Measurements from ENCODE around the gene FBXO3. TPM values are rescaled to one million over a fixed set of nuclear protein-coding genes. Genes with fewer than 3 reads are reported as not detected.

The FBXO3 gene
- total and polyA plus RNA-seq, 2 of the 13 experiments (the other 11 are each of a cell fraction or from before 2014, with no cell fraction given), result 20.4 to 27.6 TPM

GRCh38 chr11:33691066-33691864, 83.1 kb downstream of the FBXO3 start (continued):
- no peak for TF ChIP-seq HNF1A (IDR thresholded peaks at IDR 0.05; ENCODE audit: low read depth)
- TF ChIP-seq HNF1A (CRISPR knock-in tag; IDR thresholded peaks at IDR 0.05; ENCODE audit: borderline replicate concordance), result no peak
- no peak for TF ChIP-seq PLRG1 (conservative IDR thresholded peaks at IDR 0.05)
- no peak for TF ChIP-seq ZNF274 (CRISPR knock-in tag; IDR thresholded peaks at IDR 0.05)
- 0 out of 2 replicates have a peak, but pooled peaks have one; percentile 29 for TF ChIP-seq ZNF652 (CRISPR knock-in tag; IDR thresholded peaks at IDR 0.05; ENCODE audit: borderline replicate concordance, low read depth)
- TF ChIP-seq DMAP1 (CRISPR knock-in tag; IDR thresholded peaks at IDR 0.05), result peak; percentile 44; the same call in 1 of the 2 replicates
- 0 out of 2 replicates have a peak, but pooled peaks have one; percentile 42 for TF ChIP-seq ZNF790 (CRISPR knock-in tag; IDR thresholded peaks at IDR 0.05; ENCODE audit: borderline replicate concordance)
- peak; percentile 10; the same call in 1 of the 2 replicates for TF ChIP-seq STAG1 (CRISPR knock-in tag; IDR thresholded peaks at IDR 0.05)
- TF ChIP-seq RARA (CRISPR knock-in tag; IDR thresholded peaks at IDR 0.05), result peak; percentile 61
- TF ChIP-seq ZNF567 (CRISPR knock-in tag; IDR thresholded peaks at IDR 0.05; ENCODE audit: borderline replicate concordance), result no peak
- no peak for TF ChIP-seq SP2 (CRISPR knock-in tag; IDR thresholded peaks at IDR 0.05)
- no peak for TF ChIP-seq HMGXB4 (CRISPR knock-in tag; IDR thresholded peaks at IDR 0.05; ENCODE audit: borderline replicate concordance in 1 of 2, low read depth in 1 of 2)
- peak; percentile 24 for TF ChIP-seq NR2F6 (IDR thresholded peaks at IDR 0.05)
- peak; percentile 53; the same call in 1 of the 2 replicates for TF ChIP-seq NR2F6 (CRISPR knock-in tag; IDR thresholded peaks at IDR 0.05)
- TF ChIP-seq ZNF326 (CRISPR knock-in tag; IDR thresholded peaks at IDR 0.05; ENCODE audit: borderline replicate concordance), result no peak
- TF ChIP-seq ZSCAN21 (CRISPR knock-in tag; IDR thresholded peaks at IDR 0.05; ENCODE audit: borderline replicate concordance), result no peak
- TF ChIP-seq ZFP36L1 (CRISPR knock-in tag; IDR thresholded peaks at IDR 0.05), result 0 out of 2 replicates have a peak, but pooled peaks have one; percentile 45
- peak; percentile 59; the same call in 1 of the 2 replicates for TF ChIP-seq PATZ1 (CRISPR knock-in tag; IDR thresholded peaks at IDR 0.05)
- no peak for TF ChIP-seq RCOR2 (CRISPR knock-in tag; IDR thresholded peaks at IDR 0.05)
- TF ChIP-seq ZNF597 (CRISPR knock-in tag; IDR thresholded peaks at IDR 0.05), result no peak
- TF ChIP-seq MTA1 (CRISPR knock-in tag; IDR thresholded peaks at IDR 0.05; ENCODE audit: borderline replicate concordance), result no peak; the same call in 1 of the 2 replicates

Measured in HepG2 (cell line).